Hepatocyte (in vitro differentiated cells): ENCODE measurements around the gene CROT.

Source experiments
- CTCF ChIP-seq: fragments of 200-600 bp; sonication (generic); IDR thresholded peaks from 2 replicates; pipeline ENCODE4 v1.5.1; 2016; ENCODE audit warnings: antibody characterized with exemption, mild to moderate bottlenecking; ENCODE audit not compliant: poor library complexity
- EZH2 ChIP-seq: fragments of 200-600 bp; sonication (generic); IDR thresholded peaks from 2 replicates; pipeline ENCODE4 v1.6.1; 2016; ENCODE audit warnings: antibody characterized with exemption, mild to moderate bottlenecking, borderline replicate concordance

- no peak for TF ChIP-seq CTCF
- no peak for TF ChIP-seq EZH2
Measured at GRCh38 chr7:87332321-87332720, 13.1 kb upstream of the CROT start.
